HG02885 (cell line): ENCODE results near the gene NCK1.
"Not testable (repeated sequence)": the region's sequence is repeated elsewhere in the genome, so short reads cannot be mapped to it uniquely, and the experiment has no call there.

ENCODE experiments used
- ATAC-seq: cut with Tn5 transposase; IDR thresholded peaks from one replicate; pipeline ENCODE4 v1.9.1; 2021; ENCODE audit warnings: mild to moderate bottlenecking; ENCODE audit not compliant: unreplicated experiment, poor library complexity

NCK1 gene

DNA sequence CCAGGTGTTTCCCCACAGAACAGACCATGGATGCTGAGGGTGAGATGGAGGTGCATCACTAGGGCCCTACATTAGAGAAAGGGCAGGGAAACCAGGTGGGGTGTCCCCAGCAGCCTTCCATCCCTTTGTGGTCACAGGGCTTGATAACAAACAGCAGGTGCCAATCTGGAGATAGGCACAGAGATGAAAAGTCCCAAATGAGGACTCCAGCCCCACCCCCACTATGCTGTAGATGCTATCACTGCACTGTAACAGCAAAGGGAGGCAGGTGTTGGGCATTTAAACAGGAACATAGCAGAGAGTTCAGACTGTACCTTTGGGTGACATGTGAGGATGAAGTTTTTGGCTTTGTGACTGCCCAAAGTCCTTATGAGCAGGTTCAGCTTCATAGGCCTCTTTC, 117.2 kb downstream of the NCK1 start:
- no peak for ATAC-seq

DNA sequence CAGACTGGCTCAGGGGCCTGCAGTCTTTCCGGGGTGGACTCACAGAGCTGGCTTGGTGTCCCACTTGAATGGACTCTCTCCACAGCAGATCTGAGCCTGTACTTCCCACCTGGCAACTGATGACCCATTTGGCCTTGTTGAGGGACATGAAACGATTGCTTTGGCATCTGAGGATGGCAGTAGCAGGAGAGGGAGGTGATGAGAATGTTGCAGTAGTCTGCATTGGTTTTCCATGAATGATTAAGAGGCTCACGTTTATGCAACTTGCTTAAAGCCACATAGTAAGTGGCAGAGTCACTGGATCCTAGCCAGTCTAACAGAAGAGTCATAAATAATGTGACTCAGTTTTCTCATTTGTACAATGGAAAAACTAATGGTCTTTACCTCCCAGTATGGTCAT, 117.7 kb downstream of the NCK1 start:
- ATAC-seq: no peak

DNA sequence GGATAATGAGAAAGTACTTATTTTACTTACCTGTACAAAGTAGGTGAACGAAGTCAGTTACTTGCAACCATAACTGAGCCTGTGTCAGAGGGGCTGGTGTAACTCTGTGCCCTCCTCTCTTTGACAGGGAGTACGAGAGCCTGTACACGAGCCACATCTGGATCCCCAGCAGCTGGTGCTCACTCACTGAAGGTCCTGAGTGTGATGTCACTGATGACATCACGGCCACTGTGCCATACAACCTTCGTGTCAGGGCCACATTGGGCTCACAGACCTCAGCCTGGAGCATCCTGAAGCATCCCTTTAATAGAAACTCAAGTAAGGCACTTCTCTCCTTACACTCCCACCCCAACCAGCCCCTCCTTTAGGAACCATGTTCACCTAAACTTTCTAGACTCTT, 120.0 kb downstream of the NCK1 start:
- no peak for ATAC-seq

DNA sequence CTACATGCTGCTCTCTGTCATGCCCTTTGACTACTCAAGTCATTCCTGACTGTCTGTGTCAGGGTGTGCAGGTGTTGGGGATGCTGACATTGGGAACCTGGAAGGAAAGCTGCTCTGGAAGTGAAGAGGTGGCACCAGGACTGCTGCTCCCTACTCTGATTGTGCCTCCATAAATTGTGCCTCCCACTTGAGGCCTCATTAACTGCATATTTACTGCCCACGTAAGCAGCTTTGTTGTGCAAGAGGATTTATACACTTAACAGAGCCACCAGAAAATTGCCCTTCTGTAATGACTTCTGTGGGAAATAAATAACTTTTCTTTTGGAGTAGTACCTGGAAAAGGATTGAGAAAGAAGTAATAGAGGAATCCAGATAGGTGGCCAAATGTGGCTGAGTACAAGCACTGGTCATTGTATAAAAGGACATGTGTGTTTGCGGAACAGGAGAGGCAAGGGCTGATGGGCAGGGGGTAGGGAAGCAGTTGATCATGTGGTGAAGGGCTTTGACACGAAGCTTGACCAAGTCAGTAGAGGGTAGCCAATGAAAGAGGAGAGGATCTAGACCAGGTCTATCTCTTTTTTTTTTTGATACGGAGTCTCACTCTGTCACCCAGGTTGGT, 120.6 kb downstream of the NCK1 start:
- ATAC-seq: no peak

DNA sequence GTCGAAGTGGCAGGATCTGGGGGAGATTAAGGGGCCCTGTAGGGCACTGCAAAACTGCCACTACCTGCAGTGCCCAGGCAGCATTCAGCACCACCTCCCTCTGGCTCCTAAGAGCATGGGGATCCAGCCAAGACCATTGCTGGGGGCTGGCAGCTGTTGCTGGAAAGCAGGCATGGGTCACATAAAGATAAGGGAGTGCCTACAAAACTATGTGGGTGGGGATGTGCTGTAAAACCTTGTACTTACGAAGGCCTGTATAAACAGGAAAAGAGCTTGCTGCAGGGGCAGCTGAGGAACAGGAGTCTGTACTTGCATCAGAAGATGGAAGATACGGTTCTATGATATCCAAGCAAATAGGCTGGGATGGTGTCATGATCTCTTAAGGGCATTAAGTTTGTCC, 122.8 kb downstream of the NCK1 start:
- no peak for ATAC-seq

DNA sequence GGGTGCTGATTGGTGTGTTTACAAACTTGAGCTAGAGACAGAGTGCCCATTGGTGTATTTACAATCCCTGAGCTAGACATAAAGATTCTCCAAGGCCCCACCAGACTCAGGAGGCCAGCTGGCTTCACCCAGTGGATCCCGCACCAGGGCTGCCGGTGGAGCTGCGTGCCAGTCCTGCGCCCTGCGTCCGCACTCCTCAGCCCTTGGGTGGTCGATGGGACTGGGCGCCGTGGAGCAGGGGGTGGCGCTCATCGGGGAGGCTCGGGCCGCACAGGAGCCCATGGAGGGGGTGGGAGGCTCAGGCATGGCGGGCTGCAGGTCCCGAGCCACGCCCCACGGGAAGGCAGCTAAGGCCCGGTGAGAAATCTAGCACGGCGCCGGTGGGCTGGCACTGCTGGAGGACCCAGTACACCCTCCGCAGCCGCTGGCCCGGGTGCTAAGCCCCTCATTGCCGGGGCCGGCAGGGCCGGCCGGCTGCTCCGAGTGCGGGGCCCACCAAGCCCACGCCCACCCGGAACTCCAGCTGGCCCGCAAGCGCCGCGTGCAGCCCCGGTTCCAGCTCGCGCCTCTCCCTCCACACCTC, 125.5 kb downstream of the NCK1 start:
- ATAC-seq: not testable (repeated sequence)

DNA sequence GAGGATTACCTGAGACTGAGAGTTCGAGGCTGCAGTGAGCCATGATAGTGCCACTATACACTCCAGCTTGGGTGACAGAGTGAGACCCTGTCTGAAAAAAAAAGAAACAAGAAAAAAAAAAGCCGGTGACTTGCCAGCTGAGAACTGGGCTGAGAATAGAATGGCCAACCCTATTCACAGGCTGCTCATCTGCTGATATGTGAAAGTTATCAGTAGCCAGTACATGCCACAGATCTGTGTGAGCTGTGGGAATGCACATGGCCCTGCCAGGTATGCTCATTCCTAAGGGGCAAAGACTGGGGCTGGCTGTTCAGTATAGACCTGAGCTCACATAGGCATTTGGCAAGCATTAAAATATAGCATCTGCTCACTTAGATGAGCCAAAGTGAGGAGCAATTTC, 126.6 kb downstream of the NCK1 start:
- no peak for ATAC-seq

DNA sequence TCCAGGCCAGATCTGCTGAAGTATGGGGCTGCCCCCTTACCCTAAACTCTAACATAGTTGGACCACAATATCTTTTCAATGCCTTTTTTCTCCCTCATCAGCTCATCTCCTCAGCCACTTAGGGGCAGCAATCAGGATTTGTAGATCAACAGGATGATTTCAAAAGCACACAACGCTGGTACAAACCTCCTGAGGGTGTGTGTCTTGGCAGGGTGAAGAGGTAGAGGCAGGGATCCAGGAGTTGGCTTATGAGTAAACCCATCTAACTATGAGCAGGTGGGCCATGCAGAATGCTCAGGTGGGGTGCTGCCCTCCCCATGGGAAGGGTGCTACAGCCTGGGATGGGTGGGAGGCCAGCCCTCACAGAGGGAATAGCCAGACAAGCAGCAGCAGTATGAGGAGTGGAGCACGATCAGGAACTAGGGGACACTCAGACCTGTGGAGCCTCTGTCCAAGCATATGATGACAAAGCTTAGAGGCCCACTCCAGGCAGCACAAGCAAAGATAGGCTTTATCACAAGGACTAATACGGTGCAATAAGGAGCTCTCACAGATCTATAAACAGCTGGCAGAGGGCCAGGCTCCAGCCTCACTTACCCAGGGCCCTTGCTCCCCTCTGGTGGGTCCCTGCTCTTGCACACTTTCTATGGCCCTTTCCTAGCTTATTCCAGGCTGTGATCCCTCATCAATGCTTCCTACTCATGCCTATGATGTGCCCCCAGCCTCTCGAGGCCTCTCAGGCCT, 127.9 kb downstream of the NCK1 start:
- ATAC-seq: no peak

DNA sequence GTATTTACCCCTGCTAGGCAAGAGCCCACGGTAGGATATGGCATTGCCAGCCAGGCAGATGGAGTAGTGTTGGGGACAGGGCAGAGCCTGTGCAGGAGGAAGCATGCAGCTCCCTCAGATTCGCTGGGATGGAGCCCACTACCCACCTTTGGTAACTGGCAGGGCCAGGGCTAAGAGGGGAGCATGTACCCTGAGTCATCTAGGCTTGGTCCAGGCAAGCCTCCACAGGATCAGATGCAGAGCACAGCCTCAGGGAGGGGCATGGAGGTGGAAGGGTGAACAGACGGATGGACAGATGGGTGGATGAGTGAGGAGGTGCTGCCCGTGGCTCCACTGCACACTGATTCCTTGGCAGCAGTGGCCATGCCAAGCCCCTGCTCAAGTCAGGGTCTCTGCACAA, 128.8 kb downstream of the NCK1 start:
- ATAC-seq: no peak

DNA sequence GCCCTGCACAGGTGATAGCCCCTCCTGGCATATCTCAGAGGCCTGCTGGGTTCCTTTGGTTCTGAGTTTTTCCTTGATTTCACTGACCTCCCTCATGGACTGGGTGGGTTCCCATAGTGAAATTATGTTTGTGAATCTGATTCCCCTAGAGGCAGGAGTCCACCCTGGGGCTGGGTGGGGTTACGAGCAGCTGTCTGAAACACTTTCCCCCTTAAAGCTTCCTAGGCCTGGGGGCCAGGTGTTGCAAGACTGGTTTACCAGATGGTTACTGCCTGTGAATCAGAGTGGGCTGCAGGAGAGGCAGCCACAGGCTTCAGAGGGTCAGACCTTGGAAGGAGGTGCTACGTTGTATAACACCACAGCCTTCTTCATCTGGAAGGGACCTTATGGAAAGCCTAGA, 130.1 kb downstream of the NCK1 start:
- ATAC-seq: no peak

DNA sequence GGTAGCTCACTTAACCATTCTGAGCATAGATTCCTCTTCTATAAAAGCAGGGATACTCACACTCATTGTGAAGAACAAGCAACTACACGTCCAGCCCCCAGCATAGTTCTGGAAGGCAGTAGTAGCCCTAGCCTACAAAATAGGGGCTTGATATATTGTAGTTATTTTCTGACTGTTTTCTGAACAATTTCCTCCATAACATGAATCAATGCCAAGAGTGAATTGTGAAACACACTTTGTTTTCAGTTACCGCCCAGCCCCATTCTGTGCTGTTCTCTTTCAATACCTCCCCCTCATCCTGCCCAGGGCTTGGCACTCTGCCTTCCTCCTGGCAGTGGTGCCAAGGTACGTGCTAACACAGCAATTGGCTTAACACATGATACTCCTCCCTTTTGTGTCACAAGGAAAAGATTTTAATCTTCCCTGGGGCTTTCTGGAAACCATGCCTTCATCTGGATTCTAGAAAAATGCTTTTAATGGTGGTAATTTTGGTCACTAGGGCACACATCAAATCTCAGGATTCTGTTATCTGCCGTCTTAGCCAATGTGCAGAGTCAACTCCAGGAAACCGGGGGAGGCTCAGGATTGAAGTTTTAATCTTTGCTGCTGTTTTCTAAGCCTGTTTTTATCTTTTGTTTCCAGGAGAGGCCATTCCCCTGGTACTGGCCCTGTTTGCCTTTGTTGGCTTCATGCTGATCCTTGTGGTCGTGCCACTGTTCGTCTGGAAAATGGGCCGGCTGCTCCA, 132.9 kb downstream of the NCK1 start:
- no peak for ATAC-seq

DNA sequence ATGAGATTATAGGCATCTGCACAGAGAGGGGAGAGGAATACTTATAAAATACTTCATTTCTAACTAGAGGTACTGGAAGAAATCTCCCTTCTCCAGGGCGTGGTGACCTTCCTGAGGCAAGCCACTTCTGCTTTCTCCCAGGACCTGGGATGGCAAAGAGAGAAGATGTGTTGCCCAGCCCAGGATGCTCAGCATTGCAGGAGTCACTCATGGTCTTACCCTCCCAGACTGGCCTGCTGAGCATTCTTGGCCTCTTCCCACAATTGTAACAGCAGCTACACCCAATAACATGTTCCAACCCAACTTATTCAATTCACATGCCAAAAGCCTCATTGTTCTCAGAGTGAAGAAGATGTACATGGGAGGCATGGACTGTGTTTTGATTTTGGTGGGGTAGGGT, 133.6 kb downstream of the NCK1 start:
- no peak for ATAC-seq
